K562 (cell line): ENCODE data around the gene FUNDC1. TPM values are rescaled to one million over a fixed set of nuclear protein-coding genes. Genes with fewer than 3 reads are reported as not detected.

Experiments used
- ATAC-seq: fragments of 200-7000 bp; cut with Tn5 transposase; 3 replicates; pipeline ENCODE4 v1.9.1; 2020; ENCODE audit warnings: moderate library complexity
- BruUV-seq: library from RNA; stranded (reverse); fragments of 400-500 nt; replicated peaks from 2 replicates; lab custom pipeline; 2021; lab: Mats Ljungman, UMichigan
- CTCF ChIA-PET: fragments of 300-600 bp; formaldehyde crosslinking; extraction: SDS; loops from one replicate; lab custom pipeline; 2021; ENCODE audit warnings: low intra/inter-chr PET ratio; lab: Yijun Ruan, JAX
- POLR2A ChIA-PET: fragments of 300-600, 350-650 bp; sonication (Branson Sonifier 250); formaldehyde crosslinking; extraction: SDS; loops from one replicate; lab custom pipeline; 2021; ENCODE audit warnings: antibody characterized with exemption, inconsistent platforms; lab: Yijun Ruan, JAX
- DNase-seq, 4 experiments: peaks; one replicate each; pipeline versions ENCODE4 v3.0.0 to v3.0.0-alpha.2; 2011 to 2018; ENCODE audit warnings: low spot score in 3 of 4, mixed read lengths in 3 of 4; ENCODE audit errors: extremely low read depth in 1 of 4
- FAIRE-seq: peaks from 2 replicates; lab custom pipeline; 2011; peaks lifted over from hg19 to GRCh38; lab: Jason Lieb, UNC
- H2AFZ ChIP-seq: 2 replicates; pipeline ENCODE4 v1.6.0; 2011; ENCODE audit warnings: low read depth, low read length, control low read depth, inconsistent platforms
- H3K27ac ChIP-seq: fragments of 200-600 bp; 3 replicates; pipeline ENCODE4 v1.8.0; 2011; ENCODE audit warnings: low read depth, mild to moderate bottlenecking, control low read depth, inconsistent platforms, low read length, moderate library complexity, mixed read lengths; ENCODE audit errors: extremely low read depth
- H3K27me3 ChIP-seq, 2 experiments: fragments of 300-600 bp in 1 of 2; 2 replicates in 1 of 2; 3 replicates in 1 of 2; pipeline versions ENCODE4 v1.6.0 to v1.8.0; 2011; ENCODE audit warnings: inconsistent platforms in 2 of 2, low read length in 2 of 2, mild to moderate bottlenecking in 1 of 2, mixed read lengths in 1 of 2, moderate library complexity in 1 of 2; ENCODE audit not compliant: control insufficient read depth in 2 of 2, insufficient read depth in 2 of 2
- H3K36me3 ChIP-seq: fragments of 300-600 bp; 3 replicates; pipeline ENCODE4 v1.8.0; 2011; ENCODE audit warnings: mild to moderate bottlenecking, low read length, inconsistent platforms; ENCODE audit not compliant: control insufficient read depth, insufficient read depth
- H3K4me1 ChIP-seq, 2 experiments: fragments of 200-600 bp in 1 of 2; replicated peaks in 1 of 2; 2 replicates in 1 of 2; 3 replicates in 1 of 2; pipeline versions ENCODE4 v1.5.1 to v1.8.0; 2011; ENCODE audit warnings: inconsistent platforms in 2 of 2, low read length in 2 of 2, mild to moderate bottlenecking in 1 of 2, mixed read lengths in 1 of 2, moderate library complexity in 1 of 2; ENCODE audit not compliant: control insufficient read depth in 2 of 2, insufficient read depth in 2 of 2
- H3K4me2 ChIP-seq: 2 replicates; pipeline ENCODE4 v1.6.1; 2011; ENCODE audit warnings: low read length, control low read depth, inconsistent platforms, mixed read lengths; ENCODE audit not compliant: insufficient read depth
- H3K4me3 ChIP-seq: fragments of 200-600 bp; sonication (generic), shearing (Covaris generic); 2 replicates; pipeline ENCODE4 v1.5.1; 2016; ENCODE audit warnings: control low read depth, inconsistent platforms
- H3K79me2 ChIP-seq: fragments of 200-600 bp; 3 replicates; pipeline ENCODE4 v1.8.0; 2011; ENCODE audit warnings: low read length, inconsistent platforms; ENCODE audit not compliant: control insufficient read depth, insufficient read depth
- H3K9ac ChIP-seq, 2 experiments: 2 replicates each; pipeline versions ENCODE4 v1.6.0 to v1.6.1; 2011; ENCODE audit warnings: low read depth in 2 of 2, low read length in 2 of 2, control low read depth in 1 of 2, inconsistent platforms in 1 of 2, mild to moderate bottlenecking in 1 of 2, mixed read lengths in 1 of 2; ENCODE audit not compliant: insufficient read depth in 1 of 2
- H3K9me1 ChIP-seq: one replicate; pipeline ENCODE4 v1.6.0; 2011; ENCODE audit warnings: inconsistent platforms, mild to moderate bottlenecking, low read length, moderate library complexity; ENCODE audit not compliant: control insufficient read depth, insufficient read depth
- H3K9me3 ChIP-seq: replicated peaks from 2 replicates; pipeline ENCODE4 v1.5.1; 2011; ENCODE audit warnings: low read depth, low read length, inconsistent platforms; ENCODE audit not compliant: control insufficient read depth, insufficient read depth
- H4K20me1 ChIP-seq: replicated peaks from 2 replicates; pipeline ENCODE4 v1.6.1; 2011; ENCODE audit warnings: low read length, inconsistent platforms, mixed read lengths; ENCODE audit not compliant: control insufficient read depth, insufficient read depth
- ATF2 ChIP-seq: sonication (generic); formaldehyde crosslinking; IDR thresholded peaks from 2 replicates; pipeline ENCODE4 v1.8.1; 2022; ENCODE audit warnings: missing genetic modification reagents
- FOXJ2 ChIP-seq: fragments of 200-800 bp; sonication (Bioruptor generic); IDR thresholded peaks from 2 replicates; pipeline ENCODE4 v1.6.1; 2016; ENCODE audit warnings: missing genetic modification characterization, missing compliant biosample characterization
- KLF6 ChIP-seq: fragments of 250-450 bp; sonication (Bioruptor Pico); IDR thresholded peaks from 2 replicates; pipeline ENCODE4 v1.4.0; 2020; ENCODE audit warnings: mild to moderate bottlenecking, moderate library complexity, borderline replicate concordance
- NCOA4 ChIP-seq: fragments of 450-650 bp; IDR thresholded peaks from 2 replicates; pipeline ENCODE4 v1.6.1; 2018; ENCODE audit warnings: mild to moderate bottlenecking; ENCODE audit not compliant: partially characterized antibody
- NFIX ChIP-seq: fragments of 250-450 bp; sonication (Bioruptor Pico); IDR thresholded peaks from 2 replicates; pipeline ENCODE4 v1.4.0; 2020; ENCODE audit warnings: low read depth, mild to moderate bottlenecking, moderate library complexity
- PCBP1 ChIP-seq: fragments of 200-400 bp; formaldehyde crosslinking; IDR thresholded peaks from 2 replicates; pipeline ENCODE4 v1.6.1; 2018; ENCODE audit warnings: mild to moderate bottlenecking, low read depth, low read length; ENCODE audit not compliant: poor library complexity, severe bottlenecking
- TEAD1 ChIP-seq, 2 experiments: fragments of 450-650 bp in 1 of 2; sonication (generic) in 1 of 2; formaldehyde crosslinking; IDR thresholded peaks; 2 replicates each; pipeline versions ENCODE4 v1.4.0 to v1.8.0; 2020 to 2022; ENCODE audit warnings: mild to moderate bottlenecking in 2 of 2, missing genetic modification reagents in 1 of 2
- TSC22D4 ChIP-seq: fragments of 450-650 bp; IDR thresholded peaks from 2 replicates; pipeline ENCODE4 v1.6.1; 2016; ENCODE audit warnings: missing genetic modification characterization, missing biosample characterization, control low read depth
- ZBTB1 ChIP-seq: sonication (generic); formaldehyde crosslinking; IDR thresholded peaks from 2 replicates; pipeline ENCODE4 v1.8.1; 2023; ENCODE audit warnings: missing genetic modification reagents, low read depth, mild to moderate bottlenecking, borderline replicate concordance
- ZZZ3 ChIP-seq: fragments of 450-650 bp; IDR thresholded peaks from 2 replicates; pipeline ENCODE4 v1.6.1; 2016; ENCODE audit warnings: antibody characterized with exemption, mild to moderate bottlenecking, moderate library complexity
- WGBS: fragments of 100-300 bp; shearing (Covaris generic); methylation state at CpG from one replicate; pipeline ENCODE4 v1.1.6; 2016; ENCODE audit warnings: low coverage, mixed read lengths; ENCODE audit not compliant: insufficient coverage; ENCODE audit errors: missing lambda C conversion rate; 5-methylcytosine and 5-hydroxymethylcytosine counted together
- in situ Hi-C: fragments of 300-500 bp; cut with MboI; formaldehyde crosslinking; loops from 4 replicates; pipeline ENCODE4 v1.15.0; 2018; ENCODE audit warnings: inconsistent platforms, mixed read lengths
- intact Hi-C: fragments of 100-400 bp; cut with micrococcal nuclease; formaldehyde crosslinking; loops from 2 replicates; pipeline ENCODE4 v1.14.2; 2022
- polyA plus RNA-seq, 8 experiments: library from polyadenylated mRNA; depleted of rRNA in 4 of 8; stranded (reverse) in 5 of 8; unstranded in 3 of 8; fragments of >200 nt; fragmentation: Nextera tagmentation in 2 of 8; fragmentation: Illumina TruSeq in 1 of 8; extraction: Ambion mirVana in 2 of 8; extraction: Trizol in 1 of 8; gene quantifications; 2 replicates each; pipeline versions ENCODE4 v1.2.1 to v1.2.3, GENCODE V29; 2011 to 2014; ENCODE audit warnings: inconsistent platforms in 1 of 8, missing spikeins in 1 of 8
- total RNA-seq, 7 experiments: library from RNA; depleted of rRNA in 6 of 7; stranded (reverse); fragments of >200 nt in 6 of 7; fragmentation: Illumina TruSeq in 2 of 7; extraction: Trizol in 2 of 7; gene quantifications; 2 replicates each; pipeline versions ENCODE4 v1.2.1 to v1.2.3, GENCODE V29; 2011 to 2021; ENCODE audit warnings: low replicate concordance in 1 of 7
- TF ChIP-seq, protein P1 (sequence below): fragments of 450-650 bp; IDR thresholded peaks from 2 replicates; pipeline ENCODE4 v1.6.1; 2018; ENCODE audit not compliant: partially characterized antibody

Gene FUNDC1
- total and polyA plus RNA-seq, 9 of the 15 experiments (the other 6 are each of a cell fraction or from before 2014, with no cell fraction given), result 15.6 to 59.1 (median 29.3) TPM

GRCh38 chrX:44550563-44550962 lies 7.9 kb upstream of the FUNDC1 start:
- H3K27me3 ChIP-seq, result no peaks in the 10 kb centered on the region
- no peak for FAIRE-seq
- no peak overlapping the region for H3K9ac ChIP-seq
- ATAC-seq, result no peak
- H3K9me1 ChIP-seq, result no peaks in the 10 kb centered on the region
- H4K20me1 ChIP-seq, result no peaks in the 10 kb centered on the region
- no TSS peak for BruUV-seq
- in situ Hi-C loops, result no loop called here
- no peak overlapping the region for H3K4me3 ChIP-seq
- H3K9me3 ChIP-seq, result no peaks in the 10 kb centered on the region
- TF ChIP-seq TSC22D4 (tag) (no peak), ATF2 (CRISPR knock-in tag) (no peak), TEAD1 (CRISPR knock-in tag; IDR thresholded peaks at IDR 0.05) (no peak), KLF6 (CRISPR knock-in tag) (no peak), ZBTB1 (CRISPR knock-in tag) (no peak), PCBP1 (no peak), ZZZ3 (no peak), NFIX (CRISPR knock-in tag) (no peak), NCOA4 (no peak), FOXJ2 (tag) (no peak)
- TF ChIP-seq, protein P1, sequence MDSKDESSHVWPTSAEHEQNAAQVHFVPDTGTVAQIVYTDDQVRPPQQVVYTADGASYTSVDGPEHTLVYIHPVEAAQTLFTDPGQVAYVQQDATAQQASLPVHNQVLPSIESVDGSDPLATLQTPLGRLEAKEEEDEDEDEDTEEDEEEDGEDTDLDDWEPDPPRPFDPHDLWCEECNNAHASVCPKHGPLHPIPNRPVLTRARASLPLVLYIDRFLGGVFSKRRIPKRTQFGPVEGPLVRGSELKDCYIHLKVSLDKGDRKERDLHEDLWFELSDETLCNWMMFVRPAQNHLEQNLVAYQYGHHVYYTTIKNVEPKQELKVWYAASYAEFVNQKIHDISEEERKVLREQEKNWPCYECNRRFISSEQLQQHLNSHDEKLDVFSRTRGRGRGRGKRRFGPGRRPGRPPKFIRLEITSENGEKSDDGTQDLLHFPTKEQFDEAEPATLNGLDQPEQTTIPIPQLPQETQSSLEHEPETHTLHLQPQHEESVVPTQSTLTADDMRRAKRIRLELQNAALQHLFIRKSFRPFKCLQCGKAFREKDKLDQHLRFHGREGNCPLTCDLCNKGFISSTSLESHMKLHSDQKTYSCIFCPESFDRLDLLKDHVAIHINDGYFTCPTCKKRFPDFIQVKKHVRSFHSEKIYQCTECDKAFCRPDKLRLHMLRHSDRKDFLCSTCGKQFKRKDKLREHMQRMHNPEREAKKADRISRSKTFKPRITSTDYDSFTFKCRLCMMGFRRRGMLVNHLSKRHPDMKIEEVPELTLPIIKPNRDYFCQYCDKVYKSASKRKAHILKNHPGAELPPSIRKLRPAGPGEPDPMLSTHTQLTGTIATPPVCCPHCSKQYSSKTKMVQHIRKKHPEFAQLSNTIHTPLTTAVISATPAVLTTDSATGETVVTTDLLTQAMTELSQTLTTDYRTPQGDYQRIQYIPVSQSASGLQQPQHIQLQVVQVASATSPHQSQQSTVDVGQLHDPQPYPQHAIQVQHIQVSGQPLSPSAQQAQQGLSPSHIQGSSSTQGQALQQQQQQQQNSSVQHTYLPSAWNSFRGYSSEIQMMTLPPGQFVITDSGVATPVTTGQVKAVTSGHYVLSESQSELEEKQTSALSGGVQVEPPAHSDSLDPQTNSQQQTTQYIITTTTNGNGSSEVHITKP, result no peak
- no peak overlapping the region for H3K27ac ChIP-seq
- H3K4me1 ChIP-seq, result no peaks in the 10 kb centered on the region; a peak in 1 of 5 replicates
- POLR2A ChIA-PET, result no interaction called here
- no peak overlapping the region for H2AFZ ChIP-seq
- intact Hi-C loops, result no loop called here
- no peak overlapping the region for H3K4me2 ChIP-seq
- CTCF ChIA-PET, result no interaction called here
- DNase-seq, result no peak
- no peaks in the 10 kb centered on the region for H3K36me3 ChIP-seq
- no peaks in the 10 kb centered on the region for H3K79me2 ChIP-seq
- WGBS, result 45% methylated on average over 5 of the region's 5 CpGs
